NOMO-1 treated with DMSO at 0.1 percent for 48 hours (cell line): ENCODE results near the gene RSL1D1.

Source experiments
- DNase-seq: peaks from one replicate; lab custom pipeline; 2025; ENCODE audit not compliant: unreplicated experiment; lab: John Stamatoyannopoulos, UW

Gene RSL1D1

GRCh38 chr16:11851294-11852091, at the start of gene RSL1D1:
RSL1D1 (minus strand) TSS chr16:11851542; CDS start chr16:11851512, 30 bp downstream.
- peak; percentile 91 for DNase-seq

DNA sequence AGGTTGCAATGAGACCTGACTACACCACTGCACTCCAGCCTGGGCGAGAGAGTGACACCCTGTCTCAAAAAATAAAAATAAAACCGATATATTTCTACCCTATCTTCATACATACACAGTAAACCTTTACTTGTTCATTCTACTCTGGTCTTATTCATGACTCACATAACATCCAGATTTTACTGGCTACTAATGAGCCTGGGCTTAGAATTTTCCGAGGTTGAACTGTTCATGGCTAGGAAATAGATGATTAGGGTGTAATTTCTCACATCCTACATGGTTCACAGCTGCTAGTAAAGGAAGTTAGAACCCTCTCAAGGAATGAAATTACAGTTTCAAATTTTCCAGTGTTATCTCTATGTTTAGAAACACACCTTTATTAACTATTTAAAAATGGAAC, 49.7 kb upstream of the RSL1D1 start:
- DNase-seq = no peak

GRCh38 chr16:11896486-11897176, 45.3 kb upstream of the RSL1D1 start:
- no peak for DNase-seq

- no peak for DNase-seq
Observed at GRCh38 chr16:11893571-11893970, 42.2 kb upstream of the RSL1D1 start.

- peak; percentile 44 for DNase-seq
Observed at GRCh38 chr16:11892761-11893160, 41.4 kb upstream of the RSL1D1 start.

DNA sequence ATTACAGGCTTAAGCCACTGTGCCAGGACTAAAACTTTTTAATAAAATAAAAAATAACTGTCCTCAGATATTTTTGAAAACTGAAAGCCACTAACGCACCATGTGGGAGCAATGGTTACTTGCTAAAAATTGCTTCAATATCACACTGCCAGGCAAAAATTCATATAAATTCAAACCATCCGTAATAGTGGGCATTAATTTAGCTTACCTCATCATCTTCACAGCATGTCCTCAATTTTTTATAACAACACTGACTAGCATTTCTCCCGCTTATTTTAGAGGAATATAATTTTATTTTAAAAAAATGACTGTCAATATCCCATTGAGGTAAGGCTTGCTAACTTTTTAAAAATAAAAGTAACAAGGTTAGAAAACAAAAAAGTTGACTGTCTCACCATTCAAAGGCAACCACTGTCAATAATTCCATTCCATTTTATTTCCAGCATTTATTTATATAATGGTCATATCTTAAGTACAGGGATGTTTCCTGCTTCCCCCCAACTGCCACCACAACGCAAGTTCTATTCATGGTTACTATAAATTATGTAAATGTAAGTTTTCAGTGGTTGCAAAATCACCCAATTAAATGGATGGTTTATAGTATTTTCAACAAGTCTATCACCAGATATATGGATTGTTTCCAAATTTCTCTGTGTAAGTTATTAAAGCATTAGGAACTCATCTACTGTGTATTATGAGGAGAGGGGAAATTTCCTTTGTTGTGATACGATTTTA, 39.1 kb upstream of the RSL1D1 start:
- DNase-seq = no peak

- no peak for DNase-seq
Observed at GRCh38 chr16:11886881-11887280, 35.5 kb upstream of the RSL1D1 start.

DNA sequence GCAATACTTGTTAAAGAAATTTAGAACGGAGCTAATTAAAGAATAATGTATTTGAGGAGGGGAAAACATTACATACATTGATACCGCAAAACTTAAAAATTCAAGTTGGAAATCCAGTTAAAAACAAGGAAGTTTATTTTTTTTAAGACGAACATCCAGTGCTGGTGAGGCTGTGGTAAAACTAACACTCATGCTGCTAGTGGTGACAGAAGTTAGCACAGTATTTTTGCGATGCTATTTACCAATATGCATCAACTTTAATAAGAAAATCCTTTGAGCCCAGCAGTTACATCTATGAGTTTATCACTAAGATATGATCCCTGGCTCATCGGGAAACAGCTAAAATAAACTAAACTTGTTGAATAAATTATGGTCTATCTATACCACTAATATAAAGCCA, 32.7 kb upstream of the RSL1D1 start:
- DNase-seq = no peak

DNA sequence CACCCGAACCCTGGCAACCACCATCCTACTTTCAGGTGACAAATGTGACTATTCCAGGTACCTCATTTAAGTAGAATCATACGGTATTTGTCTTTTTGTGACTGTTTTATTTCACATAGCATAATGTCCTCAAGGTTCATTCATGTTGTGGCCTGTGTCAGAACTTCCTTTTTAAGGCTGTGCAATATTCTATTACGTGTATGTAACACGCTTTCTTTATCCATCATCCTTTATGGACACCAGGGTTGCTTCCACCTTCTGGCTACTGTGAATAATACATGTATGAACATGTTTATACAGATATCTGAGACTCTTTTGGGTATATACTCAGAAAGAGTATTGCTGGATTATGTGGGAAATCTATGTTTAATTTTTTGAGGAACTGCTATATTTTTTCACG, 28.7 kb upstream of the RSL1D1 start:
- no peak for DNase-seq

DNA sequence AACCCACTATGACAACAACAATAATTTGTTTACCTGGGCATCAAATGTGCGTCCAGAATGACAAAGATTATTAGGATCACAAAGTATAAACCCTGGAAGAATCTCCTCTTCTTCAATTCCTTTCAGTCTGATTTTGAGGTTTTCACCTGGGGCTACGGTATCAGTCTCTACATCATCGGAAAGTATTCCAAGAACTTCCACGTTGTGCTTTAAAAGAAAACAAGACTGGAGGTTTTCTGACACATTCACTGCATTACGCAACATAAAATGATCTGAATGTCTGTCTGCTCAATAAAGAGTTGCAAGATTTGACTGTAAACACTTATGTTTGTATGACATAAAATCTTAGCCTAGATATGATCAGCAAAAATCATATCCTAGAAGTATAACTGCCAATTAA, 26.0 kb upstream of the RSL1D1 start:
- no peak for DNase-seq

- DNase-seq = no peak
Observed at GRCh38 chr16:11876306-11876705, 25.0 kb upstream of the RSL1D1 start.

GRCh38 chr16:11875721-11876120, 24.4 kb upstream of the RSL1D1 start:
- DNase-seq = no peak

DNA sequence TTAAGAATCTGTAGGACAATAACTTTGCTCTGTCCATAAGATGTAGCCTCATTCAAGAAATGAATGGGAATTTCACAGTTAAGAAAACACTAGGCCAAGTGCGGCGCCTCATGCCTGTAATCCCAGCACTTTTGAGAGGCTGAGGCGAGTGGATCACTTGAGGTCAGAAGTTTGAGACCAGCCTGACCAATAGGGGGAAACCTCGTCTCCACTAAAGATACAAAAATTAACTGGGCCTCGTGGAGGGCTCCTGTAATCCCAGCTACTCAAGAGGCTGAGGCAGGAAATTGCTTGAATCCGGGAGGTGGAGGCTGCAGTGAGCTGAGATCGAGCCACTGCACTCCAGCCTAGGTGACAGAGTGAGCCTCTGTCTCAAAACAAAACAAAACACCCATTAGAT, 19.9 kb upstream of the RSL1D1 start:
- no peak for DNase-seq

DNA sequence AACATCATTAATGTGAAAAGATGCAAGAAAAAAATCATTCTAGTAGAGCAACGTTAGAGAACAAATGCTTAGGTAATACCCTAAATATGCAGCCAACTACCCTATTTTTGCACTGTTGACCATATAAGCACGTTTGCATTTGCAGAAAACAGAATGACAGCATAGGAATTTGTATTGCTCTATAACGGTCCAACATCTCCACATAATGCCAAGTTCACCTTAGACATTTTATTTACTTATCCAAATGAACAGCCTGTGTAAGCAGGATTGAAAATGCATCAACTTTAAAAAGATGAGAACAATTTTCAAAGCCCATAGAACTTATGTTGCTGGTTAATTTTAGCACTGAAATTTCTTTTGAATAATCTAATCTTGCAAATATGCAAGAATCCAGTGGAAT, 19.1 kb upstream of the RSL1D1 start:
- DNase-seq = no peak

GRCh38 chr16:11869353-11870228, 18.2 kb upstream of the RSL1D1 start:
- DNase-seq = no peak

- DNase-seq = no peak
Observed at GRCh38 chr16:11868412-11868980, 17.2 kb upstream of the RSL1D1 start.

GRCh38 chr16:11862489-11862888, 11.1 kb upstream of the RSL1D1 start:
- DNase-seq = no peak

- DNase-seq = no peak
Observed at GRCh38 chr16:11857161-11857560, 5.8 kb upstream of the RSL1D1 start.

GRCh38 chr16:11852092-11852809, 909 bp upstream of the RSL1D1 start:
- no peak for DNase-seq

DNA sequence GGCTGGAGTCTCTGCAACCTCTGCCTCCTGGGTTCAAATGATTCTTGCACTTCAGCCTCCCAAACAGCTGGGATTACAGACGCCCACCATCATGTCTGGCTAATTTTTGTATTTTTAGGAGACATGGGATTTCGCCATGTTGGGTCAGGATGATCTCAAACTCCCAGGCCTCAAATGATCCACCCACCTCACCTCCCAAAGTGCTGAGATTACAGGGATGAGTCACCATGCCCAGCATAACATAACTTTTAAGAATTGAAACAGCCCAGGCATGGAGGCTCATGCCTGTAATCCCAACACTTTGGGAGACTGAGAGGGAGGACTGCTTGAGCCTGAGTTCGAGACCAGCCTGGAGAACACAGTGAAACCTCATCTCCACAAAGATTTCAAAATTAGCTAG, 2.5 kb downstream of the RSL1D1 start:
- DNase-seq = no peak
